Measurements from ENCODE around the gene MAML2. TPM values are rescaled to one million over a fixed set of nuclear protein-coding genes. Genes with fewer than 3 reads are reported as not detected.
A peak's percentile ranks its signal among the peaks of the same experiment; 100 is the strongest.

Gene MAML2
- polyA plus RNA-seq, 3 donors: 0.57 to 7.6 (median 1.2) TPM

DNA sequence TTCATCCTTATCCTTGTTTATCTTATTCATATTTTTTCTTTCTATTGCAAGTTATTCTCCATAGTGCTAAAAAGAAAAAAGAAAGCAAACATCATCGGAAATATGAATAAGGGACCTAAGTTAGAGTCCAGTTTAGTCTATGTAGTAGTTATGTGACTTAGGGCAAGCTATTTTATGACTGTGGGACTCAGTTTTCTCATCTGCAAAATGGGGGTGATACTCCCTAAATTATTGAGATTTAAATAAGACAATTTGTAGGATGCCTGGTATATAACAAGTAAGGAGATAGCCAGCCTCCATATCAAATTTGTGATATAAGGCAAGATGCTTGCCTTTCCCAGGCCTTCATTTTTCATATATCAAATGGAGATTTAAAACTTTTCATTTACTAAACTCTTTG is 69.5 kb downstream of the MAML2 start:
- no peak for TF ChIP-seq CTCF (IDR thresholded peaks at IDR 0.05)
- Histone ChIP-seq H3K4me2 (replicated peaks; ENCODE audit: extremely low read depth, low read length, poor library complexity, severe bottlenecking) (no peak overlapping the region), H3K4me3 (replicated peaks in 1 of 3; ENCODE audit: low read depth in 2 of 3, low read length in 3 of 3) (no peak overlapping the region), H3K9ac (ENCODE audit: insufficient read depth, low read length, poor library complexity, severe bottlenecking) (no peak overlapping the region), H2AFZ (ENCODE audit: insufficient read depth, low read depth, low read length, poor library complexity, severe bottlenecking) (no peak overlapping the region), H4K20me1 (ENCODE audit: insufficient read depth, low read length) (no peaks in the 10 kb centered on the region), H3K36me3 (replicated peaks in 1 of 2; ENCODE audit: control insufficient read depth in 1 of 2, insufficient read depth in 2 of 2, low read length in 2 of 2) (no peaks in the 10 kb centered on the region), H3K9me3 (replicated peaks in 1 of 2; ENCODE audit: control insufficient read depth in 1 of 2, insufficient read depth in 1 of 2, low read length in 2 of 2) (no peaks in the 10 kb centered on the region), H3K27me3 (ENCODE audit: control insufficient read depth in 2 of 2, insufficient read depth in 2 of 2, low read length in 2 of 2) (no peaks in the 10 kb centered on the region), H3K27ac (ENCODE audit: low read depth in 1 of 2, low read length in 2 of 2) (no peak overlapping the region), H3K4me1 (ENCODE audit: control insufficient read depth in 1 of 2, insufficient read depth in 2 of 2, low read length in 2 of 2) (peaks cover 14% of the 10 kb centered on the region in 2 donors), H3K79me2 (ENCODE audit: insufficient read depth, low read length) (no peaks in the 10 kb centered on the region)
- intact Hi-C loops (cut with micrococcal nuclease): no loop called here
- no CpG with 5 or more reads among the region's 1 CpG for WGBS (ENCODE audit: insufficient coverage)
- DNase-seq: no peak
- Mint-ChIP-seq H3K27ac (no peak overlapping the region), H3K9me3 (peaks cover 0 to 9% (median 3%) of the 10 kb centered on the region in 7 donors), H3K27me3 (ENCODE audit: low read depth in 3 of 3) (no peaks in the 10 kb centered on the region), H3K4me1 (peaks cover 22% of the 10 kb centered on the region), H3K36me3 (peaks cover 9 to 18% of the 10 kb centered on the region in 2 donors), H3K4me3 (no peak overlapping the region)

DNA sequence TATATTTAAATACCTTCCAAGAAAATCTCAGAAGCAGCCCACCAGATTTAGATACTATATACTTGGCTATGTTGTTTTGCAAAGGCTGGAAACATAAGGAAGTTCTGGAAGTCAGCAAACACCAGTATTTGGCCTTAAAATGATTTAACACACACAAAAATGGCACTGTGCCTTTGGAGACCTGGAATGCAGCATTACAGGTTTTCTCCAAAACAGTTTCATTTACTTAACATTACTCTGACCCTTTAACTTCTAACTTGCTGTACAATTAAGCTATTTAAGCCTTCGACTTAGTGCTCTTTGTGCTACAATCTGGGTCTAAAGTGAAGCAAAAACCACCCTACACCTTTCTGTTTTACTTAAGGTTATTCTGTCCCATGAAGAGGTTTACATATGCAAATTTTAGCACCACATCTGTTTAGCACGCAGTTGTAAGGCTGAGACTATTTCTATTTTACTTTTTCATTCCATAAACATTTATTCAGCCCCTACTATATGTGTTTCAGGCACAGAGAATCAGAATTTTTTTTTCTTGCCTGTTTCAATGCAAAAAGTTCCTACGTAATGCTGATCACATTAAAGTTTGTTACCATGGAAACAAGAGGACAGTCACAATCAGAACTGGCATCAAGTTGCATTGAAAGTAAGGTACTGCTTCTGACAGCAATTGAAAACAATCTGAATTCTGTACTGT is 70.3 kb downstream of the MAML2 start:
- Histone ChIP-seq H2AFZ (ENCODE audit: insufficient read depth, low read depth, low read length, poor library complexity, severe bottlenecking) (no peak overlapping the region), H3K4me1 (ENCODE audit: control insufficient read depth in 1 of 2, insufficient read depth in 2 of 2, low read length in 2 of 2) (peaks cover 18 to 21% of the 10 kb centered on the region in 2 donors), H3K79me2 (ENCODE audit: insufficient read depth, low read length) (no peaks in the 10 kb centered on the region), H3K4me2 (replicated peaks; ENCODE audit: extremely low read depth, low read length, poor library complexity, severe bottlenecking) (no peak overlapping the region), H3K9me3 (replicated peaks in 1 of 2; ENCODE audit: control insufficient read depth in 1 of 2, insufficient read depth in 1 of 2, low read length in 2 of 2) (no peaks in the 10 kb centered on the region), H3K27me3 (ENCODE audit: control insufficient read depth in 2 of 2, insufficient read depth in 2 of 2, low read length in 2 of 2) (no peaks in the 10 kb centered on the region), H3K36me3 (replicated peaks in 1 of 2; ENCODE audit: control insufficient read depth in 1 of 2, insufficient read depth in 2 of 2, low read length in 2 of 2) (no peaks in the 10 kb centered on the region), H4K20me1 (ENCODE audit: insufficient read depth, low read length) (no peaks in the 10 kb centered on the region), H3K27ac (ENCODE audit: low read depth in 1 of 2, low read length in 2 of 2) (no peak overlapping the region), H3K9ac (ENCODE audit: insufficient read depth, low read length, poor library complexity, severe bottlenecking) (no peak overlapping the region), H3K4me3 (replicated peaks in 1 of 3; ENCODE audit: low read depth in 2 of 3, low read length in 3 of 3) (no peak overlapping the region)
- Mint-ChIP-seq H3K27ac (peak overlapping the region in 1 of 7 donors; percentile 62), H3K4me1 (peaks cover 23% of the 10 kb centered on the region), H3K36me3 (peaks cover 9 to 14% of the 10 kb centered on the region in 2 donors), H3K27me3 (ENCODE audit: low read depth in 3 of 3) (no peaks in the 10 kb centered on the region), H3K4me3 (no peak overlapping the region), H3K9me3 (peaks cover 0 to 9% (median 3%) of the 10 kb centered on the region in 7 donors)
- DNase-seq: no peak
- intact Hi-C loops (cut with micrococcal nuclease): no loop called here
- WGBS (ENCODE audit: insufficient coverage): no CpG with 5 or more reads among the region's 3 CpGs
- TF ChIP-seq CTCF (IDR thresholded peaks at IDR 0.05): no peak
